Umbilical cord (tissue), 2 donors: ENCODE measurements around the gene ASAP2. TPM values are rescaled to one million over a fixed set of nuclear protein-coding genes. Genes with fewer than 3 reads are reported as not detected.
A peak's percentile ranks its signal among the peaks of the same experiment; 100 is the strongest.

Experiments
- DNase-seq: peaks from one replicate; pipeline ENCODE4 v3.0.0-alpha.2; 2015; ENCODE audit warnings: low spot score
- total RNA-seq: library from RNA; depleted of rRNA; stranded (reverse); fragments of >200 nt; gene quantifications from one replicate; pipeline ENCODE4 v1.2.3, GENCODE V29; 2014; ENCODE audit warnings: low replicate concordance; ENCODE audit not compliant: insufficient read depth

Gene ASAP2
- total RNA-seq, 1 donor from 2014 or later: 11.3 TPM

GRCh38 chr2:9230881-9231280 lies 24.3 kb downstream of the ASAP2 start:
- DNase-seq: no peak

- DNase-seq: no peak
Observed at GRCh38 chr2:9231291-9232165, 24.9 kb downstream of the ASAP2 start.

- DNase-seq: no peak
Observed at GRCh38 chr2:9232166-9232479, 25.5 kb downstream of the ASAP2 start.

- no peak for DNase-seq
Observed at GRCh38 chr2:9232886-9233285, 26.3 kb downstream of the ASAP2 start.

- DNase-seq: peak; percentile 59
Observed at GRCh38 chr2:9234680-9235146, 28.1 kb downstream of the ASAP2 start.

- peak; percentile 78 for DNase-seq
Observed at GRCh38 chr2:9235147-9236044, 28.8 kb downstream of the ASAP2 start.

GRCh38 chr2:9236045-9236344 lies 29.4 kb downstream of the ASAP2 start:
- DNase-seq: no peak

GRCh38 chr2:9236867-9237266 lies 30.3 kb downstream of the ASAP2 start:
- DNase-seq: no peak

- DNase-seq: no peak
Observed at GRCh38 chr2:9237831-9238230, 31.2 kb downstream of the ASAP2 start.

GRCh38 chr2:9238591-9239326 lies 32.1 kb downstream of the ASAP2 start:
- DNase-seq: no peak

GRCh38 chr2:9239616-9240015 lies 33.0 kb downstream of the ASAP2 start:
- DNase-seq: no peak

GRCh38 chr2:9240745-9241144 lies 34.1 kb downstream of the ASAP2 start:
- no peak for DNase-seq

GRCh38 chr2:9241233-9241632 lies 34.6 kb downstream of the ASAP2 start:
- DNase-seq: no peak

- DNase-seq: no peak
Observed at GRCh38 chr2:9243357-9243756, 36.7 kb downstream of the ASAP2 start.

GRCh38 chr2:9244985-9245544 lies 38.5 kb downstream of the ASAP2 start:
- DNase-seq: no peak

- no peak for DNase-seq
Observed at GRCh38 chr2:9247177-9247576, 40.6 kb downstream of the ASAP2 start.

- no peak for DNase-seq
Observed at GRCh38 chr2:9247786-9248185, 41.2 kb downstream of the ASAP2 start.

- DNase-seq: no peak
Observed at GRCh38 chr2:9248363-9248762, 41.8 kb downstream of the ASAP2 start.

GRCh38 chr2:9249020-9249800 lies 42.6 kb downstream of the ASAP2 start:
- DNase-seq: no peak

- DNase-seq: no peak
Observed at GRCh38 chr2:9250091-9250490, 43.5 kb downstream of the ASAP2 start.
